CD14-positive monocyte (primary cell): ENCODE data around the gene LBX1. TPM values are rescaled to one million over a fixed set of nuclear protein-coding genes. Genes with fewer than 3 reads are reported as not detected.

Experiments
- DNase-seq, 3 donors: peaks; one replicate each; pipeline ENCODE4 v3.0.0-alpha.2; 2011 to 2022
- H2AFZ ChIP-seq: 2 replicates; pipeline ENCODE4 v1.6.0; 2012; ENCODE audit warnings: mild to moderate bottlenecking, low read depth, low read length, inconsistent platforms; ENCODE audit not compliant: insufficient read depth, poor library complexity, severe bottlenecking
- H3K27ac ChIP-seq, 2 donors: 1 replicate in 1 of 2; 2 replicates in 1 of 2; pipeline ENCODE4 v1.5.1; 2012 to 2013; ENCODE audit warnings: low read length in 2 of 2, control low read depth in 1 of 2, inconsistent platforms in 1 of 2, low read depth in 1 of 2, mild to moderate bottlenecking in 1 of 2
- H3K27me3 ChIP-seq, 2 donors: one replicate each; pipeline versions ENCODE4 v1.6.0 to v1.6.1; 2011 to 2013; ENCODE audit warnings: low read length in 2 of 2; ENCODE audit not compliant: control insufficient read depth in 2 of 2, insufficient read depth in 2 of 2
- H3K36me3 ChIP-seq, 2 donors: replicated peaks in 1 of 2; 1 replicate in 1 of 2; 2 replicates in 1 of 2; pipeline versions ENCODE4 v1.5.1 to v1.6.1; 2012 to 2013; ENCODE audit warnings: low read length in 2 of 2, control low read depth in 1 of 2, inconsistent platforms in 1 of 2, mild to moderate bottlenecking in 1 of 2; ENCODE audit not compliant: insufficient read depth in 2 of 2, control insufficient read depth in 1 of 2
- H3K4me1 ChIP-seq, 2 donors: 1 replicate in 1 of 2; 2 replicates in 1 of 2; pipeline versions ENCODE4 v1.5.1 to v1.6.1; 2012 to 2013; ENCODE audit warnings: low read length in 2 of 2, control low read depth in 1 of 2, inconsistent platforms in 1 of 2, mild to moderate bottlenecking in 1 of 2, moderate library complexity in 1 of 2; ENCODE audit not compliant: insufficient read depth in 2 of 2, control insufficient read depth in 1 of 2
- H3K4me2 ChIP-seq: replicated peaks from 2 replicates; pipeline ENCODE3; 2012; ENCODE audit warnings: low read length, moderate library complexity, mild to moderate bottlenecking; ENCODE audit not compliant: poor library complexity, severe bottlenecking; ENCODE audit errors: extremely low read depth
- H3K4me3 ChIP-seq, 3 experiments: fragments of 200-600 bp in 1 of 3; sonication (generic) in 1 of 3; replicated peaks in 1 of 3; 1 replicate in 2 of 3; 2 replicates in 1 of 3; pipeline ENCODE4 v1.5.1; 2011 to 2013; ENCODE audit warnings: low read length in 3 of 3, mild to moderate bottlenecking in 3 of 3, control low read depth in 2 of 3, low read depth in 2 of 3, inconsistent platforms in 1 of 3, moderate library complexity in 1 of 3
- H3K79me2 ChIP-seq: 2 replicates; pipeline ENCODE4 v1.6.0; 2012; ENCODE audit warnings: mild to moderate bottlenecking, control low read depth, inconsistent platforms, low read length, moderate library complexity; ENCODE audit not compliant: insufficient read depth
- H3K9ac ChIP-seq: 2 replicates; pipeline ENCODE4 v1.6.0; 2017; ENCODE audit warnings: low read length, mild to moderate bottlenecking; ENCODE audit not compliant: insufficient read depth, poor library complexity, severe bottlenecking
- H3K9me3 ChIP-seq, 2 donors: replicated peaks in 1 of 2; 1 replicate in 1 of 2; 2 replicates in 1 of 2; pipeline versions ENCODE4 v1.5.1 to v1.6.1; 2012 to 2013; ENCODE audit warnings: low read length in 2 of 2, control low read depth in 1 of 2; ENCODE audit not compliant: control insufficient read depth in 1 of 2, insufficient read depth in 1 of 2
- H4K20me1 ChIP-seq: 2 replicates; pipeline ENCODE4 v1.6.0; 2012; ENCODE audit warnings: mild to moderate bottlenecking, low read length, control low read depth, moderate library complexity; ENCODE audit not compliant: insufficient read depth
- H3K27ac Mint-ChIP-seq, 7 donors: one replicate each; pipeline ENCODE4 v1.8.0; 2020; ENCODE audit warnings: mild to moderate bottlenecking in 7 of 7, mixed read lengths in 7 of 7, moderate library complexity in 6 of 7, inconsistent platforms in 2 of 7
- H3K27me3 Mint-ChIP-seq, 3 donors: one replicate each; pipeline ENCODE4 v1.8.0; 2021 to 2022; ENCODE audit warnings: low read depth in 3 of 3, mild to moderate bottlenecking in 3 of 3, mixed read lengths in 3 of 3, moderate library complexity in 3 of 3, inconsistent platforms in 1 of 3
- H3K36me3 Mint-ChIP-seq, 2 donors: one replicate each; pipeline ENCODE4 v1.8.0; 2020; ENCODE audit warnings: mixed read lengths in 2 of 2, inconsistent platforms in 1 of 2, mild to moderate bottlenecking in 1 of 2
- H3K4me1 Mint-ChIP-seq: one replicate; pipeline ENCODE4 v1.8.0; 2020; ENCODE audit warnings: mild to moderate bottlenecking, mixed read lengths
- H3K4me3 Mint-ChIP-seq, 2 donors: one replicate each; pipeline ENCODE4 v1.8.0; 2020; ENCODE audit warnings: mild to moderate bottlenecking in 2 of 2, mixed read lengths in 2 of 2, moderate library complexity in 1 of 2
- H3K9me3 Mint-ChIP-seq, 7 donors: one replicate each; pipeline ENCODE4 v1.8.0; 2020 to 2022; ENCODE audit warnings: mixed read lengths in 7 of 7, mild to moderate bottlenecking in 6 of 7, moderate library complexity in 6 of 7, inconsistent platforms in 2 of 7
- WGBS: methylation state at CpG from one replicate; pipeline ENCODE4 v1.1.5; 2013; ENCODE audit warnings: missing lambda C conversion rate; ENCODE audit not compliant: insufficient coverage; 5-methylcytosine and 5-hydroxymethylcytosine counted together
- intact Hi-C, 2 donors: fragments of 100-400 bp; cut with micrococcal nuclease; formaldehyde crosslinking; loops; one replicate each; pipeline versions ENCODE4 v1.15.0 to v1.15.1; 2023
- polyA plus RNA-seq, 3 donors: library from polyadenylated mRNA; depleted of rRNA in 1 of 3; unstranded in 2 of 3; stranded (reverse) in 1 of 3; fragments of 300-500 nt in 2 of 3; fragments of >200 nt in 1 of 3; fragmentation: Illumina TruSeq in 2 of 3; gene quantifications; 1 replicate in 2 of 3; 2 replicates in 1 of 3; pipeline ENCODE4 v1.2.3, GENCODE V29; 2012 to 2021
- TF ChIP-seq, protein P1 (sequence below): fragments of 200-600 bp; IDR thresholded peaks from one replicate; pipeline ENCODE4 v1.8.0; 2022; ENCODE audit warnings: antibody characterized with exemption, mild to moderate bottlenecking

The LBX1 gene
- polyA plus RNA-seq, 3 donors, result not detected

- H3K9ac ChIP-seq, result no peak overlapping the region
- TF ChIP-seq, protein P1, sequence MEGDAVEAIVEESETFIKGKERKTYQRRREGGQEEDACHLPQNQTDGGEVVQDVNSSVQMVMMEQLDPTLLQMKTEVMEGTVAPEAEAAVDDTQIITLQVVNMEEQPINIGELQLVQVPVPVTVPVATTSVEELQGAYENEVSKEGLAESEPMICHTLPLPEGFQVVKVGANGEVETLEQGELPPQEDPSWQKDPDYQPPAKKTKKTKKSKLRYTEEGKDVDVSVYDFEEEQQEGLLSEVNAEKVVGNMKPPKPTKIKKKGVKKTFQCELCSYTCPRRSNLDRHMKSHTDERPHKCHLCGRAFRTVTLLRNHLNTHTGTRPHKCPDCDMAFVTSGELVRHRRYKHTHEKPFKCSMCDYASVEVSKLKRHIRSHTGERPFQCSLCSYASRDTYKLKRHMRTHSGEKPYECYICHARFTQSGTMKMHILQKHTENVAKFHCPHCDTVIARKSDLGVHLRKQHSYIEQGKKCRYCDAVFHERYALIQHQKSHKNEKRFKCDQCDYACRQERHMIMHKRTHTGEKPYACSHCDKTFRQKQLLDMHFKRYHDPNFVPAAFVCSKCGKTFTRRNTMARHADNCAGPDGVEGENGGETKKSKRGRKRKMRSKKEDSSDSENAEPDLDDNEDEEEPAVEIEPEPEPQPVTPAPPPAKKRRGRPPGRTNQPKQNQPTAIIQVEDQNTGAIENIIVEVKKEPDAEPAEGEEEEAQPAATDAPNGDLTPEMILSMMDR, result no peak
- no peaks in the 10 kb centered on the region for H3K79me2 ChIP-seq
- H3K27me3 ChIP-seq, result peaks cover 0 to 13% of the 10 kb centered on the region in 2 donors
- H3K4me3 ChIP-seq, result no peak overlapping the region
- no peak overlapping the region for H3K4me3 Mint-ChIP-seq
- 93% methylated on average over 5 of the region's 7 CpGs for WGBS
- no peaks in the 10 kb centered on the region for H3K9me3 ChIP-seq
- no peaks in the 10 kb centered on the region for H3K9me3 Mint-ChIP-seq
- intact Hi-C loops, result no loop called here
- H4K20me1 ChIP-seq, result no peaks in the 10 kb centered on the region
- DNase-seq, result no peak
- no peaks in the 10 kb centered on the region for H3K36me3 Mint-ChIP-seq
- no peak overlapping the region for H3K27ac ChIP-seq
- no peak overlapping the region for H3K4me2 ChIP-seq
- H3K27me3 Mint-ChIP-seq, result peaks cover 34 to 38% (median 35%) of the 10 kb centered on the region in 3 donors
- H3K4me1 ChIP-seq, result no peaks in the 10 kb centered on the region
- no peaks in the 10 kb centered on the region for H3K4me1 Mint-ChIP-seq
- H2AFZ ChIP-seq, result no peak overlapping the region
- peak overlapping the region in 1 of 7 donors; percentile 73 for H3K27ac Mint-ChIP-seq
- H3K36me3 ChIP-seq, result no peaks in the 10 kb centered on the region
Observed at GRCh38 chr10:101267290-101267680, 38.0 kb upstream of the LBX1 start.

GRCh38 chr10:101266381-101267289, 37.4 kb upstream of the LBX1 start:
- DNase-seq, result no peak
- TF ChIP-seq, protein P1, result no peak
- H3K4me2 ChIP-seq, result no peak overlapping the region
- no peaks in the 10 kb centered on the region for H3K36me3 ChIP-seq
- no peaks in the 10 kb centered on the region for H3K4me1 Mint-ChIP-seq
- H3K9me3 Mint-ChIP-seq, result no peaks in the 10 kb centered on the region
- H3K9ac ChIP-seq, result no peak overlapping the region
- H3K27me3 ChIP-seq, result peaks cover 0 to 15% of the 10 kb centered on the region in 2 donors
- H3K9me3 ChIP-seq, result no peaks in the 10 kb centered on the region
- no peak overlapping the region for H2AFZ ChIP-seq
- intact Hi-C loops, result no loop called here
- H3K27me3 Mint-ChIP-seq, result peaks cover 31 to 39% (median 38%) of the 10 kb centered on the region in 3 donors
- no peaks in the 10 kb centered on the region for H3K4me1 ChIP-seq
- no peak overlapping the region for H3K27ac ChIP-seq
- no peak overlapping the region for H3K4me3 Mint-ChIP-seq
- H3K36me3 Mint-ChIP-seq, result no peaks in the 10 kb centered on the region
- no peaks in the 10 kb centered on the region for H4K20me1 ChIP-seq
- 96% methylated on average over 4 of the region's 13 CpGs for WGBS
- peak overlapping the region in 1 of 7 donors; percentile 5 for H3K27ac Mint-ChIP-seq
- no peak overlapping the region for H3K4me3 ChIP-seq
- no peaks in the 10 kb centered on the region for H3K79me2 ChIP-seq
